Astrocyte of the hippocampus (primary cell): ENCODE data around the gene SEPSECS.

Experiments used
- DNase-seq: peaks from one replicate; pipeline ENCODE4 v3.0.0; 2011; ENCODE audit warnings: low read depth, low spot score

Gene SEPSECS

GRCh38 chr4:25159837-25160713 is at the start of gene SEPSECS:
Gene SEPSECS, minus strand, starts transcription at chr4:25160449. Its CDS starts 80 bp downstream, at chr4:25160369.
- DNase-seq, result peak; percentile 98

GRCh38 chr4:25209702-25210101 is 49.5 kb upstream of the SEPSECS start:
- DNase-seq, result no peak

- DNase-seq, result no peak
Observed at GRCh38 chr4:25207997-25208396, 47.7 kb upstream of the SEPSECS start.

- DNase-seq, result no peak
Observed at GRCh38 chr4:25198713-25199112, 38.5 kb upstream of the SEPSECS start.

GRCh38 chr4:25190407-25190806 is 30.2 kb upstream of the SEPSECS start:
- DNase-seq, result no peak

- DNase-seq, result no peak
Observed at GRCh38 chr4:25184056-25184455, 23.8 kb upstream of the SEPSECS start.

GRCh38 chr4:25182937-25183336 is 22.7 kb upstream of the SEPSECS start:
- no peak for DNase-seq

- DNase-seq, result peak; percentile 46
Observed at GRCh38 chr4:25180524-25181131, 20.4 kb upstream of the SEPSECS start.

GRCh38 chr4:25178838-25179261 is 18.6 kb upstream of the SEPSECS start:
- DNase-seq, result no peak

- no peak for DNase-seq
Observed at GRCh38 chr4:25177147-25177546, 16.9 kb upstream of the SEPSECS start.

GRCh38 chr4:25174674-25175073 is 14.4 kb upstream of the SEPSECS start:
- no peak for DNase-seq

GRCh38 chr4:25172961-25173915 is 13.0 kb upstream of the SEPSECS start:
- peak; percentile 92 for DNase-seq

- no peak for DNase-seq
Observed at GRCh38 chr4:25171201-25171865, 11.1 kb upstream of the SEPSECS start.

- no peak for DNase-seq
Observed at GRCh38 chr4:25169446-25169845, 9.2 kb upstream of the SEPSECS start.

GRCh38 chr4:25165916-25166315 is 5.7 kb upstream of the SEPSECS start:
- no peak for DNase-seq

- DNase-seq, result no peak
Observed at GRCh38 chr4:25163196-25163595, 2.9 kb upstream of the SEPSECS start.

- DNase-seq, result no peak
Observed at GRCh38 chr4:25162566-25162965, 2.3 kb upstream of the SEPSECS start.

- peak; percentile 31 for DNase-seq
Observed at GRCh38 chr4:25161593-25161950, 1.3 kb upstream of the SEPSECS start.

GRCh38 chr4:25160714-25161592 is 704 bp upstream of the SEPSECS start:
- DNase-seq, result peak; percentile 25

GRCh38 chr4:25158817-25159216 is 1.4 kb downstream of the SEPSECS start:
- no peak for DNase-seq
